HCT116 (cell line): ENCODE measurements around the gene HNRNPDL. TPM values are rescaled to one million over a fixed set of nuclear protein-coding genes. Genes with fewer than 3 reads are reported as not detected.

ENCODE experiments used
- ATAC-seq: fragments of 200-7000 bp; cut with Tn5 transposase; 2 replicates; pipeline ENCODE4 v1.9.1; 2020; ENCODE audit warnings: mild to moderate bottlenecking, moderate library complexity
- BruUV-seq: library from RNA; stranded (reverse); fragments of 400-500 nt; replicated peaks from 2 replicates; lab custom pipeline; 2021; lab: Mats Ljungman, UMichigan
- CTCF ChIA-PET: fragments of 300-600 bp; sonication (Branson Sonifier 250); formaldehyde crosslinking; loops from one replicate; lab custom pipeline; 2021; ENCODE audit warnings: antibody characterized with exemption; lab: Charles Lee
- POLR2A ChIA-PET: fragments of 300-600, 350-600 bp; sonication (Branson Sonifier 250); formaldehyde crosslinking; loops from one replicate; lab custom pipeline; 2021; ENCODE audit warnings: antibody characterized with exemption; lab: Charles Lee
- RAD21 ChIA-PET, 2 experiments: fragments of 300-600 bp; sonication (Branson Sonifier 250); formaldehyde crosslinking; loops; one replicate each; lab custom pipeline; 2023; ENCODE audit warnings: low total read pairs in 2 of 2; ENCODE audit not compliant: uncharacterized antibody in 2 of 2, unreplicated experiment in 2 of 2, low non-redundant PET in 1 of 2; lab: Charles Lee
- DNase-seq: peaks from one replicate; pipeline ENCODE4 v3.0.0-alpha.2; 2010; ENCODE audit warnings: low read depth, low spot score
- H2AFZ ChIP-seq: fragments of 200-600 bp; shearing (Covaris generic), sonication (generic); 2 replicates; pipeline ENCODE4 v1.6.1; 2017; ENCODE audit warnings: low read depth, mixed run types, mixed read lengths, antibody characterized with exemption, low read length; ENCODE audit not compliant: poor library complexity, severe bottlenecking
- H3K27ac ChIP-seq: 2 replicates; pipeline ENCODE4 v1.5.1; 2012; ENCODE audit warnings: low read depth, low read length
- H3K27me3 ChIP-seq: fragments of 200-600 bp; sonication (generic); 2 replicates; pipeline ENCODE4 v1.6.1; 2016; ENCODE audit warnings: mixed run types, low read length, mixed read lengths; ENCODE audit not compliant: insufficient read depth
- H3K36me3 ChIP-seq, 2 experiments: fragments of 200-500 bp in 1 of 2; fragments of 200-600 bp in 1 of 2; sonication (Bioruptor generic) in 1 of 2; sonication (generic) in 1 of 2; 2 replicates each; pipeline versions ENCODE4 v1.5.1 to v1.6.1; 2014 to 2016; ENCODE audit warnings: low read length in 2 of 2, inconsistent platforms in 1 of 2, mixed read lengths in 1 of 2, mixed run types in 1 of 2; ENCODE audit not compliant: insufficient read depth in 2 of 2, control insufficient read depth in 1 of 2
- H3K4me1 ChIP-seq, 2 experiments: fragments of 200-600 bp in 1 of 2; sonication (generic) in 1 of 2; 2 replicates each; pipeline versions ENCODE4 v1.5.1 to v1.6.1; 2012 to 2017; ENCODE audit warnings: low read length in 2 of 2, inconsistent platforms in 1 of 2, mild to moderate bottlenecking in 1 of 2, mixed read lengths in 1 of 2, mixed run types in 1 of 2, moderate library complexity in 1 of 2; ENCODE audit not compliant: insufficient read depth in 2 of 2, control insufficient read depth in 1 of 2
- H3K4me2 ChIP-seq: fragments of 200-600 bp; sonication (generic); 2 replicates; pipeline ENCODE4 v1.6.1; 2017; ENCODE audit warnings: mixed run types, low read length, mixed read lengths
- H3K4me3 ChIP-seq, 2 experiments: fragments of 200-600 bp in 1 of 2; sonication (generic) in 1 of 2; replicated peaks in 1 of 2; 2 replicates each; pipeline ENCODE4 v1.5.1; 2011 to 2016; ENCODE audit warnings: low read length in 2 of 2, control low read depth in 1 of 2, low read depth in 1 of 2, mild to moderate bottlenecking in 1 of 2, mixed read lengths in 1 of 2, mixed run types in 1 of 2
- H3K79me2 ChIP-seq: fragments of 200-600 bp; sonication (generic); 2 replicates; pipeline ENCODE4 v1.6.1; 2017; ENCODE audit warnings: mild to moderate bottlenecking, mixed run types, low read length, moderate library complexity, mixed read lengths; ENCODE audit not compliant: insufficient read depth
- H3K9ac ChIP-seq: fragments of 200-600 bp; sonication (generic); 2 replicates; pipeline ENCODE4 v1.6.1; 2016; ENCODE audit warnings: low read length, mixed read lengths
- H3K9me2 ChIP-seq: fragments of 200-600 bp; sonication (generic), shearing (Covaris generic); 2 replicates; pipeline ENCODE4 v1.6.1; 2017; ENCODE audit warnings: mixed run types, mild to moderate bottlenecking, moderate library complexity; ENCODE audit not compliant: insufficient read depth
- H3K9me3 ChIP-seq, 2 experiments: fragments of 200-500 bp in 1 of 2; fragments of 200-600 bp in 1 of 2; sonication (Bioruptor generic) in 1 of 2; sonication (generic) in 1 of 2; 2 replicates each; pipeline ENCODE4 v1.6.1; 2014 to 2017; ENCODE audit warnings: low read length in 2 of 2, mixed read lengths in 2 of 2, inconsistent platforms in 1 of 2, low read depth in 1 of 2, mild to moderate bottlenecking in 1 of 2, mixed run types in 1 of 2, moderate library complexity in 1 of 2; ENCODE audit not compliant: control insufficient read depth in 1 of 2, insufficient read depth in 1 of 2
- H4K20me1 ChIP-seq: fragments of 200-600 bp; sonication (generic), shearing (Covaris generic); 2 replicates; pipeline ENCODE4 v1.6.1; 2017; ENCODE audit warnings: mixed run types, mild to moderate bottlenecking, moderate library complexity; ENCODE audit not compliant: insufficient read depth
- CEBPB ChIP-seq: IDR thresholded peaks from 2 replicates; pipeline ENCODE4 v1.6.1; 2012; ENCODE audit warnings: low read depth
- EGR1 ChIP-seq: IDR thresholded peaks from 2 replicates; pipeline ENCODE4 v1.6.1; 2012; ENCODE audit warnings: low read depth
- FOSL1 ChIP-seq: IDR thresholded peaks from 2 replicates; pipeline ENCODE4 v1.6.1; 2012; ENCODE audit warnings: low read depth
- POLR2A ChIP-seq: IDR thresholded peaks from 2 replicates; pipeline ENCODE4 v1.7.0; 2011; ENCODE audit warnings: borderline replicate concordance; ENCODE audit not compliant: insufficient read depth, insufficient read length; ENCODE audit errors: extremely low read depth
- SIN3A ChIP-seq: IDR thresholded peaks from 2 replicates; pipeline ENCODE4 v1.6.1; 2012; ENCODE audit warnings: low read depth
- SRF ChIP-seq: IDR thresholded peaks from 2 replicates; pipeline ENCODE4 v1.6.1; 2012; ENCODE audit warnings: low read depth
- intact Hi-C: fragments of 100-400 bp; cut with micrococcal nuclease; formaldehyde crosslinking; loops from 2 replicates; pipeline ENCODE4 v1.10.0; 2022
- total RNA-seq: library from RNA; stranded (reverse); gene quantifications from one replicate; pipeline ENCODE4 v1.2.1, GENCODE V29; 2021; ENCODE audit not compliant: unreplicated experiment
- TF ChIP-seq, protein P1 (sequence below): IDR thresholded peaks from 2 replicates; pipeline ENCODE4 v1.6.1; 2012; ENCODE audit warnings: low read depth

Gene HNRNPDL
- total RNA-seq, 1 experiment from 2014 or later, result 206 TPM

DNA sequence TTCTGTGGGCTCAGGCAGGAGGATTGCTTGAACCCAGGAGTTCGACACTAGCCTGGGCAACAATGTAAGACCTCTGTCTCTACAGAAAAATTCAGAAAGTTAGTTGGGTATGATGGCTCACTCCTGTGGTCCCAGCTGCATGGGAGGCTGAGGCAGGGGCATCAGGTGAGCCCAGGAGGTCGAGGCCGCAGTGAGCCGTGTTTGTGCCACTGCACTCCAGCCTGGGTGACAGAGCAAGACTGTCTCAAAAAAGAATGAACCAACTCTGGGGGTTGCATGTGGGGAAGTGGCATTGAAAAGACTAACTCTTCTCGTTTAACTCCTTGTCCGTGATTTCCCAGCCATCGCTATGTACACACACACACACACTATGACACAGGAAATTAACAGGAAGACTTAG, 27.0 kb upstream of the HNRNPDL start:
- no peak for ATAC-seq
- BruUV-seq, result no TSS peak

More for the DNA sequence above, 27.0 kb upstream of the HNRNPDL start:
- CTCF ChIA-PET, result no interaction called here
- H3K4me2 ChIP-seq, result no peak overlapping the region
- no peaks in the 10 kb centered on the region for H3K4me1 ChIP-seq
- H2AFZ ChIP-seq, result no peak overlapping the region
- H3K27ac ChIP-seq, result no peak overlapping the region
- no peaks in the 10 kb centered on the region; the same call in 1 of the 2 replicates for H4K20me1 ChIP-seq
- POLR2A ChIA-PET, result no interaction called here
- no peak overlapping the region for H3K9ac ChIP-seq
- peaks cover 25% of the 10 kb centered on the region for H3K79me2 ChIP-seq
- H3K9me2 ChIP-seq, result no peaks in the 10 kb centered on the region
- DNase-seq, result no peak
- H3K4me3 ChIP-seq, result no peak overlapping the region
- H3K27me3 ChIP-seq, result no peaks in the 10 kb centered on the region
- peaks cover 39 to 40% of the 10 kb centered on the region in 2 experiments; a peak in 3 of 4 replicates for H3K36me3 ChIP-seq
- intact Hi-C loops, result no loop called here
- H3K9me3 ChIP-seq, result no peaks in the 10 kb centered on the region
- RAD21 ChIA-PET, result no interaction called here
- TF ChIP-seq POLR2A (no peak), SRF (no peak), CEBPB (no peak), FOSL1 (no peak), EGR1 (no peak), SIN3A (no peak)
- TF ChIP-seq, protein P1, sequence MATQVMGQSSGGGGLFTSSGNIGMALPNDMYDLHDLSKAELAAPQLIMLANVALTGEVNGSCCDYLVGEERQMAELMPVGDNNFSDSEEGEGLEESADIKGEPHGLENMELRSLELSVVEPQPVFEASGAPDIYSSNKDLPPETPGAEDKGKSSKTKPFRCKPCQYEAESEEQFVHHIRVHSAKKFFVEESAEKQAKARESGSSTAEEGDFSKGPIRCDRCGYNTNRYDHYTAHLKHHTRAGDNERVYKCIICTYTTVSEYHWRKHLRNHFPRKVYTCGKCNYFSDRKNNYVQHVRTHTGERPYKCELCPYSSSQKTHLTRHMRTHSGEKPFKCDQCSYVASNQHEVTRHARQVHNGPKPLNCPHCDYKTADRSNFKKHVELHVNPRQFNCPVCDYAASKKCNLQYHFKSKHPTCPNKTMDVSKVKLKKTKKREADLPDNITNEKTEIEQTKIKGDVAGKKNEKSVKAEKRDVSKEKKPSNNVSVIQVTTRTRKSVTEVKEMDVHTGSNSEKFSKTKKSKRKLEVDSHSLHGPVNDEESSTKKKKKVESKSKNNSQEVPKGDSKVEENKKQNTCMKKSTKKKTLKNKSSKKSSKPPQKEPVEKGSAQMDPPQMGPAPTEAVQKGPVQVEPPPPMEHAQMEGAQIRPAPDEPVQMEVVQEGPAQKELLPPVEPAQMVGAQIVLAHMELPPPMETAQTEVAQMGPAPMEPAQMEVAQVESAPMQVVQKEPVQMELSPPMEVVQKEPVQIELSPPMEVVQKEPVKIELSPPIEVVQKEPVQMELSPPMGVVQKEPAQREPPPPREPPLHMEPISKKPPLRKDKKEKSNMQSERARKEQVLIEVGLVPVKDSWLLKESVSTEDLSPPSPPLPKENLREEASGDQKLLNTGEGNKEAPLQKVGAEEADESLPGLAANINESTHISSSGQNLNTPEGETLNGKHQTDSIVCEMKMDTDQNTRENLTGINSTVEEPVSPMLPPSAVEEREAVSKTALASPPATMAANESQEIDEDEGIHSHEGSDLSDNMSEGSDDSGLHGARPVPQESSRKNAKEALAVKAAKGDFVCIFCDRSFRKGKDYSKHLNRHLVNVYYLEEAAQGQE, result no peak
